T-helper 1 cell treated with Interleukin-12 subunit alpha and Interleukin-12 subunit beta and Interleukin-4 antibody, amounts not matched to agents 30 μg/mL and 1 μg/mL, for 36 hours (primary cell): ENCODE measurements around the gene TIGD4.

ENCODE experiments used
- H3K27ac Mint-ChIP-seq: one replicate; pipeline ENCODE4 v1.8.0; 2021; ENCODE audit warnings: mild to moderate bottlenecking, mixed read lengths
- H3K27me3 Mint-ChIP-seq: one replicate; pipeline ENCODE4 v1.8.0; 2021; ENCODE audit warnings: low read depth, mixed read lengths
- H3K36me3 Mint-ChIP-seq: one replicate; pipeline ENCODE4 v1.8.0; 2021; ENCODE audit warnings: low read depth, mixed read lengths
- H3K4me1 Mint-ChIP-seq: one replicate; pipeline ENCODE4 v1.8.0; 2021; ENCODE audit warnings: low read depth, mixed read lengths
- H3K4me3 Mint-ChIP-seq: one replicate; pipeline ENCODE4 v1.8.0; 2021; ENCODE audit warnings: mild to moderate bottlenecking, moderate library complexity, mixed read lengths
- H3K9me3 Mint-ChIP-seq: one replicate; pipeline ENCODE4 v1.8.0; 2021; ENCODE audit warnings: mixed read lengths

Gene TIGD4

DNA sequence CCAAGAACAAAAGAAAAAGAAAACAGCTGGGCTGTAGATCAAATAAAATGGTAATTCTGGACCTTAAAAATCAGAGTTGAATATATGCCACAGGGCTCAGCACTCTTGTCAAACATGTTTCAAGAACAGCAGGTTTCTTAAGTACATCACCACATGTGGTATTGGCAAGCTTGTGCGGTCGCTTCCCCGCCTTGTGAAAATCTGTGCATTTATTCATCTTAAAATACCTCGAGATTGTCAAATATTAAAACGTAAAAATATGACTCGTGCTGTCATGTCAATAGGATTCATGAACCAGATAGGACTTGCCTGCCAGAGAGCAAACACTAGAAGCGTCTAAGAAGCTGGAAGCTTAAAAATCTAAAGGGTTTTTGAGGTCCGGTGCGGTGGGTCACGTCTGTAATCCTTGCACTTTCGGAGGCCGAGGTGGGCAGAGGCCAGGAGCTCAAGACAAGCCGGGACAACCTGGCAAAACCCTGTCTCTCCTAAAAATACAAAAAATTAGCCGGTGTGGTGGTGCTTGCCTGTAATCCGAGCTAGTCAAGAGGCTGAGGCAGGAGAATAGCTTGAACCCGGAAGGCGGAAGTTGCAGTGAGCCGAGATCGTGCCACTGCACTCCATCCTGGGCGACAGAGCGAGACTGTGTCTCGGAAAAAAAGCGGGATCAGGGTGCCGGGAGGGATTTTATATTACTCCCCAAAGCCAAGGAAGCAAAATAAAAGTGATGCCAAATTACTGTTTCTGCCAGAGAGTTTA is 59.6 kb downstream of the TIGD4 start:
- H3K27ac Mint-ChIP-seq: no peak overlapping the region
- H3K9me3 Mint-ChIP-seq: peaks cover 12% of the 10 kb centered on the region
- peaks cover 5% of the 10 kb centered on the region for H3K36me3 Mint-ChIP-seq
- peaks cover 19% of the 10 kb centered on the region for H3K27me3 Mint-ChIP-seq
- H3K4me1 Mint-ChIP-seq: peaks cover 2% of the 10 kb centered on the region
- H3K4me3 Mint-ChIP-seq: no peak overlapping the region
